ENCODE results near the gene STRADA.

GRCh38 chr17:63703029-63703428 lies 38.6 kb downstream of the STRADA start:
- TF ChIP-seq CTCF (conservative IDR thresholded peaks at IDR 0.05; ENCODE audit: low read depth, low read length) = no peak
- TF ChIP-seq EZH2 (IDR thresholded peaks at IDR 0.05; ENCODE audit: borderline replicate concordance, low read depth, low read length, poor library complexity, severe bottlenecking) = no peak
